ENCODE results near the gene CLTCL1.

- TF ChIP-seq, protein P1, sequence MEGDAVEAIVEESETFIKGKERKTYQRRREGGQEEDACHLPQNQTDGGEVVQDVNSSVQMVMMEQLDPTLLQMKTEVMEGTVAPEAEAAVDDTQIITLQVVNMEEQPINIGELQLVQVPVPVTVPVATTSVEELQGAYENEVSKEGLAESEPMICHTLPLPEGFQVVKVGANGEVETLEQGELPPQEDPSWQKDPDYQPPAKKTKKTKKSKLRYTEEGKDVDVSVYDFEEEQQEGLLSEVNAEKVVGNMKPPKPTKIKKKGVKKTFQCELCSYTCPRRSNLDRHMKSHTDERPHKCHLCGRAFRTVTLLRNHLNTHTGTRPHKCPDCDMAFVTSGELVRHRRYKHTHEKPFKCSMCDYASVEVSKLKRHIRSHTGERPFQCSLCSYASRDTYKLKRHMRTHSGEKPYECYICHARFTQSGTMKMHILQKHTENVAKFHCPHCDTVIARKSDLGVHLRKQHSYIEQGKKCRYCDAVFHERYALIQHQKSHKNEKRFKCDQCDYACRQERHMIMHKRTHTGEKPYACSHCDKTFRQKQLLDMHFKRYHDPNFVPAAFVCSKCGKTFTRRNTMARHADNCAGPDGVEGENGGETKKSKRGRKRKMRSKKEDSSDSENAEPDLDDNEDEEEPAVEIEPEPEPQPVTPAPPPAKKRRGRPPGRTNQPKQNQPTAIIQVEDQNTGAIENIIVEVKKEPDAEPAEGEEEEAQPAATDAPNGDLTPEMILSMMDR (IDR thresholded peaks at IDR 0.05) = no peak
- no peak for TF ChIP-seq POLR2A (IDR thresholded peaks at IDR 0.05)
Measured at GRCh38 chr22:19167106-19167869, 124.2 kb downstream of the CLTCL1 start.

All from heart left ventricle (tissue), 13 donors.